B cell (primary cell): Measurements from ENCODE around the gene UQCC5. TPM values are rescaled to one million over a fixed set of nuclear protein-coding genes. Genes with fewer than 3 reads are reported as not detected.

ENCODE experiments used
- ATAC-seq: fragments of 200-7000 bp; cut with Tn5 transposase; one replicate; pipeline ENCODE4 v1.10.0; 2021; ENCODE audit warnings: low read depth, mild to moderate bottlenecking, moderate number of reproducible peaks, moderate library complexity
- CTCF ChIA-PET: fragments of 350-600 bp; sonication (Branson Sonifier 250); formaldehyde crosslinking; loops from one replicate; lab custom pipeline; 2021; ENCODE audit warnings: antibody characterized with exemption, inconsistent platforms; lab: Charles Lee
- POLR2A ChIA-PET: fragments of 350-600 bp; sonication (Branson Sonifier 250); formaldehyde crosslinking; loops from one replicate; lab custom pipeline; 2021; ENCODE audit warnings: antibody characterized with exemption; lab: Charles Lee
- DNase-seq: peaks from one replicate; pipeline ENCODE4 v3.0.0; 2013
- H2AFZ ChIP-seq: 2 replicates; pipeline ENCODE4 v1.6.1; 2012; ENCODE audit warnings: mild to moderate bottlenecking, low read depth, low read length; ENCODE audit not compliant: insufficient read depth, poor library complexity, severe bottlenecking
- H3K27ac ChIP-seq, 2 donors: 1 replicate in 1 of 2; 2 replicates in 1 of 2; pipeline ENCODE4 v1.5.1; 2012 to 2013; ENCODE audit warnings: low read length in 2 of 2, mild to moderate bottlenecking in 2 of 2, moderate library complexity in 1 of 2
- H3K27me3 ChIP-seq, 4 experiments: fragments of 200-600 bp in 1 of 4; sonication (generic) in 1 of 4; replicated peaks in 1 of 4; 1 replicate in 2 of 4; 2 replicates in 2 of 4; pipeline versions ENCODE4 v1.6.1 to v1.7.0; 2013 to 2016; ENCODE audit warnings: low read length in 3 of 4, mild to moderate bottlenecking in 2 of 4, mixed read lengths in 1 of 4, moderate library complexity in 1 of 4; ENCODE audit not compliant: insufficient read depth in 4 of 4, control insufficient read depth in 3 of 4; ENCODE audit errors: control extremely low read depth in 1 of 4
- H3K36me3 ChIP-seq, 2 experiments: replicated peaks in 1 of 2; 1 replicate in 1 of 2; 2 replicates in 1 of 2; pipeline versions ENCODE4 v1.6.1 to v1.7.1; 2013; ENCODE audit warnings: low read length in 1 of 2; ENCODE audit not compliant: insufficient read depth in 2 of 2, control insufficient read depth in 1 of 2; ENCODE audit errors: control extremely low read depth in 1 of 2, extremely low read depth in 1 of 2
- H3K4me1 ChIP-seq, 2 donors: fragments of 200-600 bp in 1 of 2; sonication (generic) in 1 of 2; 1 replicate in 1 of 2; 2 replicates in 1 of 2; pipeline versions ENCODE4 v1.5.1 to v1.6.1; 2013 to 2017; ENCODE audit warnings: low read length in 2 of 2; ENCODE audit not compliant: control insufficient read depth in 2 of 2, insufficient read depth in 2 of 2
- H3K4me2 ChIP-seq: replicated peaks from 2 replicates; pipeline ENCODE3; 2012; ENCODE audit warnings: mild to moderate bottlenecking, low read depth, low read length; ENCODE audit not compliant: poor library complexity, severe bottlenecking
- H3K4me3 ChIP-seq, 5 experiments: fragments of 200-600 bp in 1 of 5; sonication (generic) in 1 of 5; 1 replicate in 3 of 5; 2 replicates in 2 of 5; pipeline versions ENCODE4 v1.5.1 to v1.7.0; 2011 to 2016; ENCODE audit warnings: low read length in 4 of 5, mild to moderate bottlenecking in 4 of 5, low read depth in 2 of 5, control low read depth in 1 of 5, moderate library complexity in 1 of 5; ENCODE audit not compliant: insufficient read depth in 1 of 5; ENCODE audit errors: control extremely low read depth in 1 of 5, extremely low read depth in 1 of 5
- H3K79me2 ChIP-seq: fragments of 200-600 bp; sonication (generic); one replicate; pipeline ENCODE4 v1.6.0; 2016; ENCODE audit warnings: low read length; ENCODE audit not compliant: control insufficient read depth, insufficient read depth
- H3K9ac ChIP-seq: fragments of 200-600 bp; sonication (generic); 2 replicates; pipeline ENCODE4 v1.6.1; 2017; ENCODE audit warnings: mild to moderate bottlenecking, low read length, moderate library complexity
- H3K9me3 ChIP-seq, 3 donors: one replicate each; pipeline versions ENCODE4 v1.6.1 to v1.7.1; 2013; ENCODE audit warnings: low read length in 2 of 3; ENCODE audit not compliant: control insufficient read depth in 2 of 3, insufficient read depth in 1 of 3; ENCODE audit errors: control extremely low read depth in 1 of 3
- H4K20me1 ChIP-seq: 2 replicates; pipeline ENCODE4 v1.6.0; 2012; ENCODE audit warnings: mild to moderate bottlenecking, low read length; ENCODE audit not compliant: insufficient read depth, control insufficient read depth, poor library complexity, severe bottlenecking
- H3K27ac Mint-ChIP-seq: one replicate; pipeline ENCODE4 v1.8.0; 2021; ENCODE audit warnings: mixed read lengths
- H3K27me3 Mint-ChIP-seq: one replicate; pipeline ENCODE4 v1.8.0; 2021; ENCODE audit warnings: mixed read lengths
- H3K4me1 Mint-ChIP-seq: one replicate; pipeline ENCODE4 v1.8.0; 2021; ENCODE audit warnings: mixed read lengths
- H3K4me3 Mint-ChIP-seq: one replicate; pipeline ENCODE4 v1.8.0; 2021; ENCODE audit warnings: mixed read lengths
- H3K9me3 Mint-ChIP-seq: one replicate; pipeline ENCODE4 v1.8.0; 2022; ENCODE audit warnings: mixed read lengths; ENCODE audit not compliant: insufficient read depth
- CTCF ChIP-seq: fragments of 200-600 bp; IDR thresholded peaks from one replicate; pipeline ENCODE4 v1.8.0; 2022; ENCODE audit warnings: antibody characterized with exemption, mild to moderate bottlenecking
- EZH2 ChIP-seq: IDR thresholded peaks from 2 replicates; pipeline ENCODE4 v1.6.1; 2012; ENCODE audit warnings: borderline replicate concordance, low read depth, mild to moderate bottlenecking, moderate library complexity, low read length; ENCODE audit not compliant: insufficient read depth, poor library complexity, severe bottlenecking
- WGBS: methylation state at CpG from one replicate; pipeline ENCODE4 v1.1.5; 2013; ENCODE audit warnings: missing lambda C conversion rate; ENCODE audit not compliant: insufficient coverage; 5-methylcytosine and 5-hydroxymethylcytosine counted together
- intact Hi-C: fragments of 100-400 bp; cut with micrococcal nuclease; formaldehyde crosslinking; loops from one replicate; pipeline ENCODE4 v1.10.0; 2022
- polyA plus RNA-seq: library from polyadenylated mRNA; depleted of rRNA; stranded (reverse); fragments of >200 nt; gene quantifications from 2 replicates; pipeline ENCODE4 v1.2.3, GENCODE V29; 2012
- total RNA-seq, 2 donors: library from RNA; stranded (reverse); fragments of 120-200 nt in 1 of 2; gene quantifications; 1 replicate in 1 of 2; 2 replicates in 1 of 2; pipeline versions ENCODE4 v1.2.3 to v1.2.4, GENCODE V29; 2013 to 2022

Gene UQCC5
- total and polyA plus RNA-seq, 2 donors (not counting 1 experiment from before 2014, with no cell fraction given) = 1.1 to 10.3 TPM

GRCh38 chr3:52555056-52555455, 18.7 kb downstream of the UQCC5 start:
- Mint-ChIP-seq H3K9me3 (no peaks in the 10 kb centered on the region), H3K27ac (no peak overlapping the region), H3K4me1 (no peaks in the 10 kb centered on the region), H3K4me3 (no peak overlapping the region), H3K27me3 (no peaks in the 10 kb centered on the region)
- Histone ChIP-seq H4K20me1 (no peaks in the 10 kb centered on the region), H3K4me1 (no peaks in the 10 kb centered on the region), H3K4me2 (no peak overlapping the region), H3K27ac (no peak overlapping the region), H3K36me3 (peaks cover 3 to 85% of the 10 kb centered on the region in 2 experiments), H2AFZ (no peak overlapping the region), H3K27me3 (no peaks in the 10 kb centered on the region), H3K9me3 (no peaks in the 10 kb centered on the region), H3K79me2 (peaks cover 8% of the 10 kb centered on the region), H3K4me3 (no peak overlapping the region), H3K9ac (no peak overlapping the region)
- CTCF ChIA-PET = no interaction called here
- DNase-seq (no peak), ATAC-seq (no peak)
- no CpG with 5 or more reads among the region's 1 CpG for WGBS
- no peak for TF ChIP-seq EZH2
- no peak for TF ChIP-seq CTCF
- POLR2A ChIA-PET = no interaction called here
- intact Hi-C loops = no loop called here

- H3K4me3 Mint-ChIP-seq = no peak overlapping the region
- DNase-seq = no peak
- Histone ChIP-seq H3K27ac (no peak overlapping the region), H3K36me3 (peaks cover 3 to 85% of the 10 kb centered on the region in 2 experiments), H3K4me3 (no peak overlapping the region), H3K27me3 (no peaks in the 10 kb centered on the region), H3K4me2 (no peak overlapping the region), H3K79me2 (peaks cover 13% of the 10 kb centered on the region), H4K20me1 (no peaks in the 10 kb centered on the region), H2AFZ (no peak overlapping the region), H3K9me3 (no peaks in the 10 kb centered on the region), H3K4me1 (no peaks in the 10 kb centered on the region), H3K9ac (no peak overlapping the region)
- POLR2A ChIA-PET = no interaction called here
- no peak overlapping the region for H3K27ac Mint-ChIP-seq
- intact Hi-C loops = no loop called here
- 100% methylated on average over 7 of the region's 9 CpGs for WGBS
- no peaks in the 10 kb centered on the region for H3K27me3 Mint-ChIP-seq
- no peaks in the 10 kb centered on the region for H3K4me1 Mint-ChIP-seq
- H3K9me3 Mint-ChIP-seq = no peaks in the 10 kb centered on the region
- no peak for ATAC-seq
- TF ChIP-seq EZH2 (no peak), CTCF (no peak)
- CTCF ChIA-PET = no interaction called here
Measured at GRCh38 chr3:52557011-52557960, 20.9 kb downstream of the UQCC5 start.
